Endothelial cell of umbilical vein (primary cell): ENCODE data around the gene CC2D1A.

Source experiments
- EZH2 ChIP-seq: IDR thresholded peaks from 2 replicates; pipeline ENCODE4 v1.6.1; 2012; ENCODE audit warnings: borderline replicate concordance, low read depth, mild to moderate bottlenecking, moderate library complexity, low read length, inconsistent platforms; ENCODE audit not compliant: severe bottlenecking
- FOS ChIP-seq: IDR thresholded peaks from 2 replicates; pipeline ENCODE4 v1.6.1; 2011; ENCODE audit warnings: mild to moderate bottlenecking, low read length, moderate library complexity, borderline replicate concordance; ENCODE audit not compliant: insufficient read depth
- GATA2 ChIP-seq: IDR thresholded peaks from 2 replicates; pipeline ENCODE4 v1.7.0; 2011; ENCODE audit warnings: low read depth, mild to moderate bottlenecking, moderate library complexity, mixed read lengths, low read length; ENCODE audit not compliant: insufficient read length, insufficient read depth
- JUN ChIP-seq: IDR thresholded peaks from 2 replicates; pipeline ENCODE4 v1.6.1; 2011; ENCODE audit warnings: borderline replicate concordance, low read depth; ENCODE audit not compliant: insufficient read length, insufficient read depth
- MYC ChIP-seq: IDR thresholded peaks from one replicate; pipeline ENCODE4 v1.6.1; 2011; ENCODE audit warnings: mild to moderate bottlenecking, low read depth, low read length
- POLR2A ChIP-seq: IDR thresholded peaks from 2 replicates; pipeline ENCODE4 v1.6.1; 2012; ENCODE audit warnings: low read depth, mild to moderate bottlenecking, control low read depth, low read length
- POLR2AphosphoS5 ChIP-seq: IDR thresholded peaks from 2 replicates; pipeline ENCODE4 v1.6.1; 2012; ENCODE audit warnings: low read depth, mild to moderate bottlenecking, control low read depth, low read length, moderate library complexity; ENCODE audit not compliant: insufficient read depth
- TF ChIP-seq, protein P1 (sequence below), 2 donors: IDR thresholded peaks; 1 replicate in 1 of 2; 2 replicates in 1 of 2; pipeline ENCODE4 v1.5.1; 2011; ENCODE audit warnings: low read length in 2 of 2, mild to moderate bottlenecking in 2 of 2, moderate library complexity in 2 of 2, control low read depth in 1 of 2, inconsistent platforms in 1 of 2, low read depth in 1 of 2; ENCODE audit not compliant: insufficient read depth in 1 of 2; ENCODE audit errors: extremely low read depth in 1 of 2
- TF ChIP-seq, protein P2 (sequence below): IDR thresholded peaks from 2 replicates; pipeline ENCODE4 v1.6.1; 2011; ENCODE audit not compliant: insufficient read depth, insufficient read length

DNA sequence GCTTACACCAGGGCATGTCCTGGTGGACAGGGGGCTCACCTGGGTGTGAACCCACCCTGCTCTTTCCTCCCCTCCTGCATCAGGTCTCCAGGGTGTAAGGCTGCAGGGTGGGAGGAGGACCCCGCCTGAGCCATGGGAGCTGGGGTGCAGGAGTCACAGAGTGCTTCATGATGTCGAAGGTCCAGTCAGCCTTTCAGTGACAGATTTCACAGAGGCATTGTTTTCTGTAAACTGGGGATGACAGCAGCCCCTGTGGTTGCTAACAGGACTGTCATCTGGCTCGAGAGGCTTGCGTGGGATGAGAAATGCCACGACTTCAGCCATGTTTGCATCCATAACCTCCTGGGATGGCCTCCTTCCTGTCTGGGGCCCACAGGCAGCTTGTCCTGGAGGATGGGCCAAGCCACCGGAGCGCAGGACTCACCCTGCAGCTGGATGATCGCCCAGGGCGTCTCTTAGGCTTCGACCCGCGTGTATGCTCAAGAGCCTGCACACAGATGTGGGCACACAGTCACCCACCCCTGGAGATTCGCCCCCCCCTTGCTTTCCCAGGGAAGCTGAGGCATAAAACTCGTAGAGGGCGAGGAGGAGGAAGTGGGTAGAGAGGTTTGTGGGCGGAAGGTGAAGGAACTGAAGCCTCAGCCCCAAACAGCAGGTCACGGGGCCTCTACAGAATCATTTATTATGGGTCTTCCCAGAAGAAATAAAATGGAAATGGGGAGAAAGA is 24.1 kb upstream of the CC2D1A start:
- TF ChIP-seq, protein P1, sequence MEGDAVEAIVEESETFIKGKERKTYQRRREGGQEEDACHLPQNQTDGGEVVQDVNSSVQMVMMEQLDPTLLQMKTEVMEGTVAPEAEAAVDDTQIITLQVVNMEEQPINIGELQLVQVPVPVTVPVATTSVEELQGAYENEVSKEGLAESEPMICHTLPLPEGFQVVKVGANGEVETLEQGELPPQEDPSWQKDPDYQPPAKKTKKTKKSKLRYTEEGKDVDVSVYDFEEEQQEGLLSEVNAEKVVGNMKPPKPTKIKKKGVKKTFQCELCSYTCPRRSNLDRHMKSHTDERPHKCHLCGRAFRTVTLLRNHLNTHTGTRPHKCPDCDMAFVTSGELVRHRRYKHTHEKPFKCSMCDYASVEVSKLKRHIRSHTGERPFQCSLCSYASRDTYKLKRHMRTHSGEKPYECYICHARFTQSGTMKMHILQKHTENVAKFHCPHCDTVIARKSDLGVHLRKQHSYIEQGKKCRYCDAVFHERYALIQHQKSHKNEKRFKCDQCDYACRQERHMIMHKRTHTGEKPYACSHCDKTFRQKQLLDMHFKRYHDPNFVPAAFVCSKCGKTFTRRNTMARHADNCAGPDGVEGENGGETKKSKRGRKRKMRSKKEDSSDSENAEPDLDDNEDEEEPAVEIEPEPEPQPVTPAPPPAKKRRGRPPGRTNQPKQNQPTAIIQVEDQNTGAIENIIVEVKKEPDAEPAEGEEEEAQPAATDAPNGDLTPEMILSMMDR (IDR thresholded peaks at IDR 0.05; ENCODE audit: extremely low read depth in 1 of 2, insufficient read depth in 1 of 2, low read depth in 1 of 2, low read length in 2 of 2), result no peak
- TF ChIP-seq EZH2 (no peak), POLR2A (no peak), FOS (no peak), POLR2AphosphoS5 (no peak), MYC (no peak), JUN (no peak), GATA2 (no peak)
- TF ChIP-seq, protein P2, sequence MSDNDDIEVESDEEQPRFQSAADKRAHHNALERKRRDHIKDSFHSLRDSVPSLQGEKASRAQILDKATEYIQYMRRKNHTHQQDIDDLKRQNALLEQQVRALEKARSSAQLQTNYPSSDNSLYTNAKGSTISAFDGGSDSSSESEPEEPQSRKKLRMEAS, result no peak
